ENCODE data around the gene BMP2.

Gene BMP2

DNA sequence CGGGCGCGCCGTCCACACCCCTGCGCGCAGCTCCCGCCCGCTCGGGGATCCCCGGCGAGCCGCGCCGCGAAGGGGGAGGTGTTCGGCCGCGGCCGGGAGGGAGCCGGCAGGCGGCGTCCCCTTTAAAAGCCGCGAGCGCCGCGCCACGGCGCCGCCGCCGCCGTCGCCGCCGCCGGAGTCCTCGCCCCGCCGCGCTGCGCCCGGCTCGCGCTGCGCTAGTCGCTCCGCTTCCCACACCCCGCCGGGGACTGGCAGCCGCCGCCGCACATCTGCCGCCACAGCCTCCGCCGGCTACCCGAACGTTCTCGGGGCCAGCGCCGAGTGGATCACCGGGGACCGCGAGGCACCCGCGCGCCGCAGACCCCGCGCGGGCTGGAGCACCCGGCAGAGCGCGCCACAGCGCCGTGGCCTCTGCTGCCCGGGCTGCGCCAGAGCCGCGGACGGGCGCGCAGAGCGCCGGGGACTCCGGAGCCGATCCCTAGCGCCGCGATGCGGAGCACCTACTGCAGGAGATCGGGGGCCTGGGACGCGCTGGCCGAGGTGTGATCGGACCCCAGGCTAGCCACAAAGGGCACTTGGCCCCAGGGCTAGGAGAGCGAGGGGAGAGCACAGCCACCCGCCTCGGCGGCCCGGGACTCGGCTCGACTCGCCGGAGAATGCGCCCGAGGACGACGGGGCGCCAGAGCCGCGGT lies at the start of gene BMP2:
TSS of gene BMP2 (plus strand) at position 151 of the 692 bp plus-strand sequence. CDS start 2,441 bp downstream, outside the sequence.
- Histone ChIP-seq H3K4me1 (ENCODE audit: control insufficient read depth, insufficient read depth, low read length) (peaks cover 5% of the 10 kb centered on the region), H3K4me3 (ENCODE audit: low read length) (peak within 1 kb of the TSS; percentile 88), H3K27me3 (ENCODE audit: control insufficient read depth, insufficient read depth, low read length) (peaks cover 12% of the 10 kb centered on the region; the same call in 1 of the 2 replicates), H3K9me3 (ENCODE audit: control insufficient read depth, insufficient read depth, low read length) (no peaks in the 10 kb centered on the region), H3K27ac (ENCODE audit: low read length) (no peak within 1 kb of the TSS), H3K36me3 (ENCODE audit: control insufficient read depth, insufficient read depth, low read length) (no peaks in the 10 kb centered on the region)
- DNase-seq (ENCODE audit: low read depth, low spot score): no peak
- no CpG with 5 or more reads among the region's 112 CpGs for WGBS (ENCODE audit: insufficient coverage, insufficient read length)

DNA sequence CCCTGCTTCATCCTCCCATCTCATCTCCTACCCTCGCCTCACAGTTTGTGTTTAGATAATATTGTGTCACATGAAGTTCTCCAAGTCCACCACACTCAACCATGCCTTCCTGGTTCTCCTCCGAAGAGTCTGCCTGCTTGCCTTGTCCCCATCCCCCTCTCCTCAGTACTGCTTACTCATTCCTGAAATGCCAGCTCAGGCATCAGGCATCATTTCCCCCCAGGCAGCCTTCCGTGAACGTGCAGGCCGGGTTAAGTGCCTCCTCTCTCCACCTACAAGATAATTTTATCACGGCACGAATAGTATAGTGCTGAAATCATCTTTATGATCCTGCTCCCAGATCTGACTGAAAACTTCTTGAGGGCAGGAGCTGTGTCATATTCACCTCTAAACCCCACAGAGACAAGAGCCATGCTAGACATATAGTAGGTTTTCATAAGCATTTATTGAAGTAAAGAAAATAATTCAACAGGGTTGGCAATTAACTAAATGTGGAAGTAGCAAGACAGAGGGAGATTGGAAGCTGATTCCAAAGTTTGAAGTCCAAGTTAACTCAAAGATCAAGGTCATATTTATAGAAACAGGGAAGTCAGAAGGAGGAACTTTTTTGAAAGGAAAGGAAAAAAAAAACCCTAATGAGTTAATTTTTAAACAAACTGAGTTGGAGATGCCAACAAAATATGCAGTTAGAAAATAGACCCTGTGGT lies 48.7 kb upstream of the BMP2 start:
- Histone ChIP-seq H3K4me3 (ENCODE audit: low read length) (no peak overlapping the region), H3K4me1 (ENCODE audit: control insufficient read depth, insufficient read depth, low read length) (no peaks in the 10 kb centered on the region), H3K27ac (ENCODE audit: low read length) (no peak overlapping the region), H3K9me3 (ENCODE audit: control insufficient read depth, insufficient read depth, low read length) (no peaks in the 10 kb centered on the region), H3K36me3 (ENCODE audit: control insufficient read depth, insufficient read depth, low read length) (no peaks in the 10 kb centered on the region), H3K27me3 (ENCODE audit: control insufficient read depth, insufficient read depth, low read length) (no peaks in the 10 kb centered on the region)
- WGBS (ENCODE audit: insufficient coverage, insufficient read length): no CpG with 5 or more reads among the region's 7 CpGs
- no peak for DNase-seq (ENCODE audit: low read depth, low spot score)

DNA sequence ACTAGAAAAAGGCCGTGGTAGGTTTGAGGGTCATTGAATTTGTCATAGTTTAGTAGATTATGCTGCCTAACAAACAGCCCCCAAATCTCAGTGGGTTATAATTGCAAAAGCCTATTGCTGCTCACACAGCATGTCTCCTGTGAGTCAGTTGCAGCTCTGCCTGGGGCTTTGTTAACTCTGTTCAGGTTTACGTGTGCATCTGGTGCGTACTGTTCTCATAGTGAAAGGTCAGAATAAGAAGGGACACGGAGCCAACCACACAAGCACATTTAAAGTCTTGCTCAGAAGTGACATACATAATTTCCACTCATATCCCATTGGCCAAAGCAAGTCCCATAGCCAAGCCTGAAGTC lies 48.1 kb upstream of the BMP2 start:
- Histone ChIP-seq H3K4me3 (ENCODE audit: low read length) (no peak overlapping the region), H3K36me3 (ENCODE audit: control insufficient read depth, insufficient read depth, low read length) (no peaks in the 10 kb centered on the region), H3K27ac (ENCODE audit: low read length) (no peak overlapping the region), H3K9me3 (ENCODE audit: control insufficient read depth, insufficient read depth, low read length) (no peaks in the 10 kb centered on the region), H3K4me1 (ENCODE audit: control insufficient read depth, insufficient read depth, low read length) (no peaks in the 10 kb centered on the region), H3K27me3 (ENCODE audit: control insufficient read depth, insufficient read depth, low read length) (no peaks in the 10 kb centered on the region)
- no peak for DNase-seq (ENCODE audit: low read depth, low spot score)
- WGBS (ENCODE audit: insufficient coverage, insufficient read length): no CpG with 5 or more reads among the region's 4 CpGs

- no peaks in the 10 kb centered on the region; the same call in 1 of the 2 replicates for H3K4me1 ChIP-seq (ENCODE audit: control insufficient read depth, insufficient read depth, low read length)
- H3K27ac ChIP-seq (ENCODE audit: low read length): no peak overlapping the region
- no peaks in the 10 kb centered on the region for H3K36me3 ChIP-seq (ENCODE audit: control insufficient read depth, insufficient read depth, low read length)
- WGBS (ENCODE audit: insufficient coverage, insufficient read length): no CpG with 5 or more reads among the region's 1 CpG
- no peak overlapping the region for H3K4me3 ChIP-seq (ENCODE audit: low read length)
- no peaks in the 10 kb centered on the region for H3K9me3 ChIP-seq (ENCODE audit: control insufficient read depth, insufficient read depth, low read length)
- no peak for DNase-seq (ENCODE audit: low read depth, low spot score)
- no peaks in the 10 kb centered on the region for H3K27me3 ChIP-seq (ENCODE audit: control insufficient read depth, insufficient read depth, low read length)
These were observed 40.7 kb upstream of the BMP2 start for GRCh38 chr20:6726761-6727160.

DNA sequence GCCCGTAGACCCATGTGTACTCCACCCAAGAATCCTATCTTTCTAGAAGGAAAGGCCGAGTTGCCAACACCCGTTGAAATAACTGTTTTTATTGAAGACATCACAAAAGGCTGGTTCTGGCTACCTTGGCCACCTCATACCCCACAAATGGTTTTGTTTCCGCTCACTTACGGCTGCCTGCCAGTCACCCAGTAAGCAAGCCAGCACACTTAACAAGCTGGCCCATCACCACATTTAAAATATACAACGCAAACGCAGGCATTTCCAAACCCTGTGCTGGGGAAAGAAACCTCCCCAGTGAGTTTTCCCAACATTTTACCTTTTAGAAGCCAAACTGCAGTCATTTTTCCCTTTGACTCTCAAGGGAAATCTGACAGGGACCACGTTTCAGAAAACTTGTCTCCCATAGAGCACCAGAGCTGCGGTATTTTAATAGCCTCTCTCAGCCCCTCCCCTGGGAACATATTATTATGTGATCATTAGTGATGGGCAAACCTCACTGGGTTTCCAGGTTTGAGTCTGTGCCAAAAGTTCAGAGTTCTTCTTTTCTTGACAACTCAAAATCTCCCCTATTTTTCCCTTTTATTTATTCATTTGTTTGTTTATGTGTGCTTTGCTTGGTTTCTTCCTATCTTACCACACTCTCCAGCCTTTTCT lies 36.7 kb upstream of the BMP2 start:
- no CpG with 5 or more reads among the region's 9 CpGs for WGBS (ENCODE audit: insufficient coverage, insufficient read length)

GRCh38 chr20:6732001-6732447 lies 35.5 kb upstream of the BMP2 start:
- DNase-seq (ENCODE audit: low read depth, low spot score): no peak
- no peak overlapping the region for H3K27ac ChIP-seq (ENCODE audit: low read length)
- no peaks in the 10 kb centered on the region for H3K9me3 ChIP-seq (ENCODE audit: control insufficient read depth, insufficient read depth, low read length)
- H3K4me3 ChIP-seq (ENCODE audit: low read length): no peak overlapping the region
- H3K36me3 ChIP-seq (ENCODE audit: control insufficient read depth, insufficient read depth, low read length): no peaks in the 10 kb centered on the region
- H3K4me1 ChIP-seq (ENCODE audit: control insufficient read depth, insufficient read depth, low read length): peaks cover 1% of the 10 kb centered on the region; the same call in 1 of the 2 replicates
- WGBS (ENCODE audit: insufficient coverage, insufficient read length): no CpG with 5 or more reads among the region's 3 CpGs
- H3K27me3 ChIP-seq (ENCODE audit: control insufficient read depth, insufficient read depth, low read length): no peaks in the 10 kb centered on the region

More for the DNA sequence above, 36.7 kb upstream of the BMP2 start:
- Histone ChIP-seq H3K27me3 (ENCODE audit: control insufficient read depth, insufficient read depth, low read length) (no peaks in the 10 kb centered on the region), H3K36me3 (ENCODE audit: control insufficient read depth, insufficient read depth, low read length) (no peaks in the 10 kb centered on the region), H3K4me1 (ENCODE audit: control insufficient read depth, insufficient read depth, low read length) (peaks cover 1% of the 10 kb centered on the region; the same call in 1 of the 2 replicates), H3K4me3 (ENCODE audit: low read length) (no peak overlapping the region), H3K9me3 (ENCODE audit: control insufficient read depth, insufficient read depth, low read length) (no peaks in the 10 kb centered on the region), H3K27ac (ENCODE audit: low read length) (no peak overlapping the region)
- DNase-seq (ENCODE audit: low read depth, low spot score): no peak

GRCh38 chr20:6732851-6733250 lies 34.6 kb upstream of the BMP2 start:
- Histone ChIP-seq H3K36me3 (ENCODE audit: control insufficient read depth, insufficient read depth, low read length) (no peaks in the 10 kb centered on the region), H3K27ac (ENCODE audit: low read length) (no peak overlapping the region), H3K4me3 (ENCODE audit: low read length) (no peak overlapping the region), H3K4me1 (ENCODE audit: control insufficient read depth, insufficient read depth, low read length) (peaks cover 1% of the 10 kb centered on the region; the same call in 1 of the 2 replicates), H3K27me3 (ENCODE audit: control insufficient read depth, insufficient read depth, low read length) (no peaks in the 10 kb centered on the region), H3K9me3 (ENCODE audit: control insufficient read depth, insufficient read depth, low read length) (no peaks in the 10 kb centered on the region)
- WGBS (ENCODE audit: insufficient coverage, insufficient read length): no CpG with 5 or more reads among the region's 6 CpGs
- DNase-seq (ENCODE audit: low read depth, low spot score): no peak

- Histone ChIP-seq H3K4me3 (ENCODE audit: low read length) (no peak overlapping the region), H3K4me1 (ENCODE audit: control insufficient read depth, insufficient read depth, low read length) (peaks cover 1% of the 10 kb centered on the region; the same call in 1 of the 2 replicates), H3K27me3 (ENCODE audit: control insufficient read depth, insufficient read depth, low read length) (no peaks in the 10 kb centered on the region), H3K36me3 (ENCODE audit: control insufficient read depth, insufficient read depth, low read length) (no peaks in the 10 kb centered on the region), H3K27ac (ENCODE audit: low read length) (no peak overlapping the region), H3K9me3 (ENCODE audit: control insufficient read depth, insufficient read depth, low read length) (no peaks in the 10 kb centered on the region)
- DNase-seq (ENCODE audit: low read depth, low spot score): no peak
- WGBS (ENCODE audit: insufficient coverage, insufficient read length): no CpG with 5 or more reads among the region's 1 CpG
These were observed 33.5 kb upstream of the BMP2 start for GRCh38 chr20:6733965-6734364.

- Histone ChIP-seq H3K36me3 (ENCODE audit: control insufficient read depth, insufficient read depth, low read length) (no peaks in the 10 kb centered on the region), H3K9me3 (ENCODE audit: control insufficient read depth, insufficient read depth, low read length) (no peaks in the 10 kb centered on the region), H3K4me3 (ENCODE audit: low read length) (no peak overlapping the region), H3K27me3 (ENCODE audit: control insufficient read depth, insufficient read depth, low read length) (no peaks in the 10 kb centered on the region), H3K27ac (ENCODE audit: low read length) (no peak overlapping the region), H3K4me1 (ENCODE audit: control insufficient read depth, insufficient read depth, low read length) (peaks cover 1% of the 10 kb centered on the region; the same call in 1 of the 2 replicates)
- no CpG with 5 or more reads among the region's 8 CpGs for WGBS (ENCODE audit: insufficient coverage, insufficient read length)
- no peak for DNase-seq (ENCODE audit: low read depth, low spot score)
These were observed 31.3 kb upstream of the BMP2 start for GRCh38 chr20:6735942-6736845.

GRCh38 chr20:6739406-6739805 lies 28.1 kb upstream of the BMP2 start:
- no peak overlapping the region for H3K27ac ChIP-seq (ENCODE audit: low read length)
- H3K36me3 ChIP-seq (ENCODE audit: control insufficient read depth, insufficient read depth, low read length): no peaks in the 10 kb centered on the region
- no peaks in the 10 kb centered on the region for H3K27me3 ChIP-seq (ENCODE audit: control insufficient read depth, insufficient read depth, low read length)
- H3K9me3 ChIP-seq (ENCODE audit: control insufficient read depth, insufficient read depth, low read length): no peaks in the 10 kb centered on the region
- no peaks in the 10 kb centered on the region; the same call in 1 of the 2 replicates for H3K4me1 ChIP-seq (ENCODE audit: control insufficient read depth, insufficient read depth, low read length)
- no CpG with 5 or more reads among the region's 1 CpG for WGBS (ENCODE audit: insufficient coverage, insufficient read length)
- no peak overlapping the region for H3K4me3 ChIP-seq (ENCODE audit: low read length)
- no peak for DNase-seq (ENCODE audit: low read depth, low spot score)

Data from iPS DF 6.9 (cell line).